A673 (cell line): ENCODE measurements around the gene TAOK3.

Experiments used
- CTCF ChIP-seq: fragments of 300-800, 200-600 bp; sonication (generic); conservative IDR thresholded peaks from 2 replicates; pipeline ENCODE4 v1.5.1; 2017; ENCODE audit warnings: low read depth, mild to moderate bottlenecking, antibody characterized with exemption, low read length, moderate library complexity, mixed read lengths
- EZH2 ChIP-seq: fragments of 200-600 bp; sonication (generic); IDR thresholded peaks from 2 replicates; pipeline ENCODE4 v1.6.1; 2017; ENCODE audit warnings: borderline replicate concordance, low read depth, mild to moderate bottlenecking, mixed read lengths, antibody characterized with exemption, low read length; ENCODE audit not compliant: poor library complexity, severe bottlenecking

GRCh38 chr12:118319627-118320026 is 53.1 kb downstream of the TAOK3 start:
- TF ChIP-seq CTCF (no peak), EZH2 (no peak)
